ELF-1 (cell line): Measurements from ENCODE around the gene FXYD6.
"Not testable (repeated sequence)": the region's sequence is repeated elsewhere in the genome, so short reads cannot be mapped to it uniquely, and the experiment has no call there.

Experiments
- DNase-seq: peaks from one replicate; pipeline ENCODE4 v3.0.0-alpha.2; 2016; ENCODE audit warnings: low read depth, low spot score

FXYD6 gene

GRCh38 chr11:117876341-117877119 lies at the start of gene FXYD6:
Gene FXYD6 (minus strand): TSS chr11:117876658. CDS start chr11:117842776, 33,882 bp downstream.
- peak; percentile 69 for DNase-seq

DNA sequence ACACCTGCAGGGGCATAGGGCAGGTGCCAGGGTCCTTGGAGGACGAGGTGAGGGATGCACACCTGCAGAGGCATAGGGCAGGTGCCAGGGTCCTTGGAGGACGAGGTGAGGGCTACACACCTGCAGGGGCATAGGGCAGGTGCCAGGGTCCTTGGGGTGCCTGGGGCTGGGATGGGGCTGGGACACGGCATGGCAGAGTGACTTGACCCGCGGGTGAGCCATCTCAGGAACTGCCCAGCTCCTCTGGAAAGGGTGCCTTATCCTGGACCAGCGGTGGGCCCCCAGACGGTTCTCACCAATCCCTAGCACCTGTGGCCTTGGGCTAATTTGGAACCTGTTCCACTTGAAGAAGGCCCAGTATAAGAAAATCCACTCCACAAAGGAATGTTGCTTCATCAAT lies 49.7 kb upstream of the FXYD6 start:
- DNase-seq: not testable (repeated sequence)

DNA sequence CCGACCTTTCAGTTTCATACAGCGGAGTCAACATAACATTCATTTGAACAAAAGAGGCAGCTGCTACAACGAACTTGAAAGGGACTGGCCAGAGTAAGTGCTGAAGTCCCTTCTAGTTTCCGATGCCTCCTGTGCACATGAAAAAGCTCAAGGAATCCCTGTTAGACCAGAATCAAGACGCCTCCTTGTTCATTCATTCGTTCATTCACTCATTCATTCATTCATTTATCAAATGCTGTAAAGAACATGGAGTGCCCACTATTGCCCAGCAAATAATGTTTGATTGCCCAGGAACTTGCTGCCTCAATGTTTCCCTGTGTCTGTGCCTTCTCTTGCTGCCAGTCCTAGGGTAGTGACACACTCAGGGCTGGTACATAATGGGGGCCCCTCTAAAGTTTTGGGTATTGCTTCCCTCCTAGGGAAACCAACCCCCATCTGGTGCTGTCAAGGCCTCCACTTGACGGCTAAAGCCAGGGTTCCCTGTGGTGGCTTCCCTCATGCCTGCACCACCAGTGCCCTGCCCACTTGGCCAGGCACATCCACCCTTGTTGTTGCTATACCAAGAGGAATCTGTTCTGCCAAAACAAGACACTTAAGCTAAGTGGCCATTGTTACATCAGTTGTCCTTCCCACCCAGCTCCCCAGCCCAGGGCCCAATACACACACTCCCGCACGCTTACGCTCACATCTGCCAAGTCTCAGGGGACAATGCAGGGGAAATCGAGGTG lies 48.9 kb upstream of the FXYD6 start:
- no peak for DNase-seq

DNA sequence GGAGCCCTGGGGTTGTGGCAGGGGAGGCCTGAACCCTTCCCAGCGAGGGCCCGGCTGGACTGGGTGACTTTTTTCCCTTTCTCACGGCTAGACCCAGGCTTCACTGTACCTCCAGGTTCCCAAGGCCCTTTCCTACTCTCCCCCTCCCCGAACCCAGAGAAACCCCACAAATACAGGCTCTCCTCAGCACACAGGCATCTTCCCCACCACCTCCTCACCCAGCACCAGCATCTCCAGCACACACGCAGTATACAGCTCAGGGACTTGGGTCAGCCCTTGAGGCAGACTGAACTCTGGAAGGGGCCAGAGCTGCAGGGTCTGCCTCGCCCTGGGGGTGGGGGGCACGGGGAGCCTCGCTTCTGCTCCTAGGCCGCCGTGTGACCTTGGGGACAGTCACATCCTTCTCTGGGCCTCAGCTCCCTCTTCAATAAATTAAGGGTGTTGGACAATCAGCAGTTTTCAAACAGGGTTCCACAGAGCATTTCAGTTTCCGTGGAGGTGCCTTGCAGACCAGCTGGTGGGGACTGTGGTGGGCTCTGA lies 48.2 kb upstream of the FXYD6 start:
- no peak for DNase-seq

DNA sequence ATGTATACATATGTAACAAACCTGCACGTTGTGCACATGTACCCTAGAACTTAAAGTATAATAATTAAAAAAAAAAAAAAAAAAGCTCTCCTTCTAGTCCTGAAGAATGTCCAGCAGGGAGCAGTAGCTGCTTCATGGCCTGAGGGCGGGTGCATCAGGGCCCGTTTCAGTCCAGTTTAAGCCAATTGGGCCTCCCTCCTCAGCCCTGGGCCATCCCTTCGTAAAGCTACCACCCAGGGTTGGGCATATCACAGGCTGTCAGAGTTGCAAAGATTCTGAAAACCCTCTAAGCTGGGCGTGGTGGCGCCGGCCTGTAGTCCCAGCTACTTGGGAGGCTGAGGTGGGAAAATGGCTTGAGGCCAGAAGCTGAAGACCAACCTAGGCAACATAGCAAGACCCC lies 47.3 kb upstream of the FXYD6 start:
- peak; percentile 40 for DNase-seq

DNA sequence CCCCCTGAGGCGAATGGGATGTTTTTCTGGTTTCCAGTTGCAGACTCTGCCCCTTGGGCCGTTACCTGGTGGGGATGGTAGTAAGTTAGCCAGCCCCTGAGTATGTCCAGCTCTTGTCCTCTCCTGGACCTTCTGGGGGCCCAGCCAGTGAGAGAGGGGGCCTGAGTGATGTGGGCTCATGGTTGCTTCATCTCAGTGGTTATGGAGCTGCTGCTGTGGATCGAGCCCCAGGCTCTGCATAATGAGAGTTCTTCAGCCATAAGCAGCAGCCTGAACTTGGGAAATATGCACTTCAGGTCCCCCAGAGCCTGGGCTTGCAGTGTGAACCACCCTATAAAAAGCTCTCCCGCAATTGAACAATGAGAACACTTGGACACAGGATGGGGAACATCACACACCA lies 46.8 kb upstream of the FXYD6 start:
- DNase-seq: no peak

GRCh38 chr11:117921893-117922292 lies 45.4 kb upstream of the FXYD6 start:
- DNase-seq: no peak

GRCh38 chr11:117921456-117921855 lies 45.0 kb upstream of the FXYD6 start:
- no peak for DNase-seq

DNA sequence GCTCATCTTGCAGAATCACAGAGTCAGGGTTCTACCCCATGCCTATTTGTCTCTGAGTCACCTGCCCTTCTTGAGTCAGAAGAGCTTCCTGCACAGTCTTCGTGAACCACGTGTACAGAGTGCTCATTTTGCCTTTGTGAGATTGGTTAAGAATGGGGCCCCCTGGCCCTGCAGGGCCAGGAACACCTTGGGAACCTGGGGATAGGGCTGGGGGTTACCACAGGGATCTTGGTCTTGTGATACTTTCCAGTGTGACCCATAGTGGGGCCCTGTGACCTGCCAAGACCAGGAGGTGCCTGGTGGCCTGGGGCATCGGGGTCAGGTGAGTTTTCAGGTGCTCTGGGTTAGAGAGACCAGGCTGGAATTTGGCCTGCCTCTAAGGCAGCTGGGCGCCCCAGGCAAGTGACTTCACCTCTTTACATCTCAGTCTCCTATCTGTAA lies 43.3 kb upstream of the FXYD6 start:
- peak; percentile 52 for DNase-seq

DNA sequence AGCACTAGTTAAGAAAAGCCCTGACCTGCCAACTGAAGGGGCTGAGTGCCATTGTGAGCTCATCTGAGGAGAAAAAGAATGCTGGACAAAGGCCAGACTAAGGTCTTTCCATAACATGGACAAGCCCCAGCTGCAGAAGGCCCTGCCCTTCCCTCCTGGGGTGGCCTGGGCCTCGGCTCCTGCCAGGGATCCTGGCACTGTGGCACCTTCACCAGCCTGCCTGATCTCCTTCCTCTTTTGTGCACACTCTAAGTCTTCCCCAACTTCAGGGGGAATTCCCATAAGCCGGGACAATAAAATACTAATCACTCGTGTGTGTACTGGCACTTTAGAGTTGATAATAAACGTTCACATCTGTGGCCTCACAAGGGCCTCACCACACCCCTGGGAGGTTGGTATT lies 42.9 kb upstream of the FXYD6 start:
- DNase-seq: no peak

DNA sequence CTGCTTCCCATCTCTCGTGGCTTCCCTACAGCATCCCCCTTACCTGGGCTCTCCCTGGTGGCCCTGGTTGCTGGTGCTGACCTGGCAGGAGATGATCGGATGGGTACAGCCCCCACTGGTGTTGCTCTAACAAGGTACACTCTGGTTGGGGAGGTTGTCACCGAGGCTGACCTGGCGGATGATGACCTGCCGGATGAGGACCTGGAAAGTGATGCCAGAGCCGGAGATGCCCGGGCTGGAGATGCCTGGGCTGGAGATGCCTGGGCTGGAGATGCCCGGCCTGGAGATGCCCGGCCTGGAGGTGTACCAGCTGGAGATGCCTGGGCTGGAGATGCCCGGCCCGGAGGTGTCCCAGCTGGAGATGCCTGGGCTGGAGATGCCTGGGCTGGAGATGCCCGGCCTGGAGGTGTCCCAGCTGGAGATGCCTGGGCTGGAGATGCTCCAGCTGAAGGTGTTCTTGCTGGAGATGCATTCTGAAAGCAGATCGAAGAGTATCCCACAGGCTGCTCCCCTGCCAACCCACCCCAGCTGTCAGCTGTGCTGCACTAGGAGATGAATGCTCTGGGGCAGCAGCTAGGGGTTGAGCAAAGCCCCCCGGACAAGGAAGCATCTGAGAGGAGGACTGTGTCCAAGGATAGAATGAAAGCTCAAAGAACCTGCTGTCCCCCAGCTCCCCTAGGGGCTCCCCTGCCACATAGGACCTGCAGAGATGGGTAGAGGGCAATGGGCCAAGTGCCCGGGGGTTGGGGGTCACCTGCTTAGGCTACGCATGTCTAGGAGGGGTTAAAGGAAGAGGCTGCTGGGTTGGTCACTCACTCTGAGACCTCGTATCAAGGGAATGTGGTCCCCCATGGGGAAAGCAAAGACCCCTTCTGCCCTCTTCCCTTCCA lies 42.2 kb upstream of the FXYD6 start:
- DNase-seq: no peak

DNA sequence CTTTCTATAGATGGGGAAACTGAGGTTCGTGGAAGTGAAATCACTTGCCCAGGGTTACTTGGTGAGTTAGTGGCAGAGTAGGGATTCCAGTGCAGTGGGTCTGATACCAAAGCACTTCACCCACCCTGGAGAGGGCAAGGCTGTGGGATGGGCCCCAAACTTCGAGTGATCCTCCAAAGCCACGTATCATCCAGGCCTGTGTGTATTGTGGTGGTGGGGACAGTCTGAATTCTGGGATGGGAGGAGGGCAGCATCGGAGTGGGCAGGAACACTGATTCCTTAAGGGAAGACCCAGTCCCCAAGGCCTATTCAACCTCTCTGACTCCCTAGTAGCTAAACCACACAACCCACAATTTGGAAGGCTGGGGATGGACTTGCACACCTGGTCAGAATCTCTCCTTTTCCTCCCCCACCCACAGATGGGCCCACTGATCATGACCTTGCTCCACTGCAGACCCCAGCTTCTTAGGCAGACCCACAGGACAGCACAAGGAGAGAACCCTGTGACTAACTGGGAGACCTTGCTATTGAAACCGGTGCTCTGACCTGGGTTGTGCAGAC lies 41.2 kb upstream of the FXYD6 start:
- DNase-seq: no peak

DNA sequence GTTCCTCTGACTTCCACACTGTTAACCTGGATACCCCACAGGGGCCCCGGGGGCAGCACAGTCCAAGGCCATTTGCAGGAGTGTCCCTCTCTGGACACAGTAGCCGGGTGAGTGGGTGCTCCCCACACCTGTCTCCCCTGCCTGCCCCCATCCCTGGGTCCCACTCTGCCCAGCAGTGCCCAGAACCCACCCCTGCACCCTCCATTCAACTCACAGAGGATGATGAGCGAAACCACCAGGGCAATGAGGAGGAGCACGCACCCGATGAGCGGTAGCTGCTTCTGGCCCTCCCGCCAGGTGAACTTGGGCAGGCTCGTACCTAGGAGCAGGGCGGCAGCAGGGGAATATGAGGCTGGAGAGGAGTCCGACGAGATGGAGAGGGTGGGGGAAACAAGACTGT lies 40.5 kb upstream of the FXYD6 start:
- DNase-seq: no peak

GRCh38 chr11:117915672-117916235 lies 39.3 kb upstream of the FXYD6 start:
- no peak for DNase-seq

GRCh38 chr11:117914991-117915618 lies 38.6 kb upstream of the FXYD6 start:
- peak; percentile 28 for DNase-seq

GRCh38 chr11:117914398-117914761 lies 37.9 kb upstream of the FXYD6 start:
- DNase-seq: no peak

DNA sequence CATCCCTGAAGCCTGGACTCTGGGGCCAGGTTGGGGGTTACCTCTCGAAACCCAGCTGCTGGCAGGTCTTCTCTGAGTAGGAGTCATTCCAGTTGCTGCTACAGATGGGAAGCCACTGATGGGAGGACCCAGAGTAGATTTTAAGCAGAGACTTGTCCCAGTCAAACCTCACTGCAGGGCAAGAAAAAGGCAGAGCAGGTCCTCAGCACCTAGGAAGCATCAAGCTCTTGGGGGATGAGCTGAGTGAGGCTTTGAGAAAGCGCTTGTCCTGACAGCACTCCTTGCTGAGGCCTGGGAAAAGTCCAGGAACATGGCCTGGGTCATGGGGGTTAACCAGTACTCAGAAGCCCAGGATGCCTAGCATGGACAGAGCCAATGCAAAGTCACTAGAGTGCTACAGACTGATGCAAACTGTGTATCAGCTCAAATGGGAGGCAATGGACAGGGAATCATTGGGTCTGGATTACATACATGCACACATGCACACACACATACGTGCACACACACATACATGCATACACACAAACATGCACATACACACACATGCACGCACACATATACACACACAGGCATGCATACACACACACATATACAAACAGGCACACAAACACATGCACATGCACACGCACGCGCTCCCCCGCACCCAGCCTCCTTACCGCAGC lies 37.4 kb upstream of the FXYD6 start:
- DNase-seq: no peak

DNA sequence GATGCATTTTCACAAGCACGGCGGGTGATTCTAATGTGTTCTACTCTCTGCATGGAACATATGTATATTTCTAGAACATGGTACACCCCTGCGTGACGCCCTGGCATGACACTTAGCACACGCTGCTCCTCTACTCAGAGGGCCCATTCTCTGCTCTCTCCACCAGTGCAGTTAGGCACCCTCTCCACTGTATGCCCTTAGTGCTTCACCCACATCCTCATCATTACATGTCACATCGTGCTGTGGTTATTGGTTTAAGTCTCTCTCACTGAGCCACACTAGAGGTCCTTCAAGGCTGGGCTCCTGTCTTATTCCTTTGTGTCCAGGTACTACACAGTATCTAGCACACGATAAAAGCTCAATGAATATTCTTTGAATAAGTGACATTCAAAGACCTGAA lies 36.0 kb upstream of the FXYD6 start:
- no peak for DNase-seq

- DNase-seq: no peak
These were observed 35.2 kb upstream of the FXYD6 start for GRCh38 chr11:117911694-117912093.
